Fibroblast of skin of abdomen (primary cell): ENCODE data around the gene COX14.

Experiments
- DNase-seq: peaks from one replicate; pipeline ENCODE4 v3.0.0-alpha.2; 2013

The COX14 gene

GRCh38 chr12:50085615-50086072, 26.4 kb upstream of the COX14 start:
- DNase-seq, result no peak

GRCh38 chr12:50086148-50086547, 25.9 kb upstream of the COX14 start:
- no peak for DNase-seq

- no peak for DNase-seq
Observed at GRCh38 chr12:50087151-50087550, 24.9 kb upstream of the COX14 start.

- DNase-seq, result peak; percentile 44
Observed at GRCh38 chr12:50087995-50088394, 24.0 kb upstream of the COX14 start.

GRCh38 chr12:50088577-50089335, 23.3 kb upstream of the COX14 start:
- peak; percentile 33 for DNase-seq

- no peak for DNase-seq
Observed at GRCh38 chr12:50089730-50090129, 22.3 kb upstream of the COX14 start.

GRCh38 chr12:50090391-50090790, 21.6 kb upstream of the COX14 start:
- DNase-seq, result no peak

- DNase-seq, result no peak
Observed at GRCh38 chr12:50097952-50098351, 14.1 kb upstream of the COX14 start.

- DNase-seq, result no peak
Observed at GRCh38 chr12:50099302-50100008, 12.6 kb upstream of the COX14 start.

GRCh38 chr12:50100561-50100960, 11.5 kb upstream of the COX14 start:
- DNase-seq, result no peak

GRCh38 chr12:50101663-50102062, 10.4 kb upstream of the COX14 start:
- peak; percentile 55 for DNase-seq

- DNase-seq, result no peak
Observed at GRCh38 chr12:50102131-50102531, 9.9 kb upstream of the COX14 start.

GRCh38 chr12:50102646-50103309, 9.3 kb upstream of the COX14 start:
- no peak for DNase-seq

- DNase-seq, result no peak
Observed at GRCh38 chr12:50103351-50103750, 8.7 kb upstream of the COX14 start.

- no peak for DNase-seq
Observed at GRCh38 chr12:50103767-50104321, 8.2 kb upstream of the COX14 start, which contains the start of gene GPD1. Gene GPD1 (plus strand): TSS chr12:50104008. CDS start chr12:50104051, 43 bp downstream.

GRCh38 chr12:50104417-50105366, 7.3 kb upstream of the COX14 start:
- DNase-seq, result no peak

GRCh38 chr12:50105913-50106450, 6.1 kb upstream of the COX14 start:
- DNase-seq, result no peak

- no peak for DNase-seq
Observed at GRCh38 chr12:50106907-50107306, 5.1 kb upstream of the COX14 start.

GRCh38 chr12:50107416-50108268, 4.4 kb upstream of the COX14 start:
- DNase-seq, result no peak

GRCh38 chr12:50109319-50109718, 2.7 kb upstream of the COX14 start:
- no peak for DNase-seq
